Stomach (tissue), 4 donors: ENCODE measurements around the gene LHB.

Source experiments
- EP300 ChIP-seq: sonication (generic); formaldehyde crosslinking; IDR thresholded peaks from one replicate; pipeline ENCODE4 v1.6.1; 2017; ENCODE audit warnings: antibody characterized with exemption
- POLR2A ChIP-seq, 4 donors: fragments of 450-650 bp; IDR thresholded peaks; one replicate each; pipeline ENCODE4 v1.6.1; 2016; ENCODE audit warnings: antibody characterized with exemption in 4 of 4, control low read depth in 2 of 4, mild to moderate bottlenecking in 1 of 4, moderate library complexity in 1 of 4
- POLR2AphosphoS5 ChIP-seq, 3 donors: sonication (generic); formaldehyde crosslinking; IDR thresholded peaks; one replicate each; pipeline ENCODE4 v1.6.1; 2016; ENCODE audit warnings: antibody characterized with exemption in 3 of 3
- TF ChIP-seq, protein P1 (sequence below), 7 experiments: fragments of 450-650 bp in 4 of 7; fragments of 200-600 bp in 3 of 7; sonication (generic) in 3 of 7; IDR thresholded peaks; one replicate each; pipeline ENCODE4 v1.5.1; 2016 to 2019; ENCODE audit warnings: antibody characterized with exemption in 7 of 7, control low read depth in 2 of 7, mild to moderate bottlenecking in 1 of 7

GRCh38 chr19:48990400-48990799 lies 26.5 kb downstream of the LHB start:
- TF ChIP-seq POLR2A (IDR thresholded peaks at IDR 0.05), result no peak
- TF ChIP-seq, protein P1, sequence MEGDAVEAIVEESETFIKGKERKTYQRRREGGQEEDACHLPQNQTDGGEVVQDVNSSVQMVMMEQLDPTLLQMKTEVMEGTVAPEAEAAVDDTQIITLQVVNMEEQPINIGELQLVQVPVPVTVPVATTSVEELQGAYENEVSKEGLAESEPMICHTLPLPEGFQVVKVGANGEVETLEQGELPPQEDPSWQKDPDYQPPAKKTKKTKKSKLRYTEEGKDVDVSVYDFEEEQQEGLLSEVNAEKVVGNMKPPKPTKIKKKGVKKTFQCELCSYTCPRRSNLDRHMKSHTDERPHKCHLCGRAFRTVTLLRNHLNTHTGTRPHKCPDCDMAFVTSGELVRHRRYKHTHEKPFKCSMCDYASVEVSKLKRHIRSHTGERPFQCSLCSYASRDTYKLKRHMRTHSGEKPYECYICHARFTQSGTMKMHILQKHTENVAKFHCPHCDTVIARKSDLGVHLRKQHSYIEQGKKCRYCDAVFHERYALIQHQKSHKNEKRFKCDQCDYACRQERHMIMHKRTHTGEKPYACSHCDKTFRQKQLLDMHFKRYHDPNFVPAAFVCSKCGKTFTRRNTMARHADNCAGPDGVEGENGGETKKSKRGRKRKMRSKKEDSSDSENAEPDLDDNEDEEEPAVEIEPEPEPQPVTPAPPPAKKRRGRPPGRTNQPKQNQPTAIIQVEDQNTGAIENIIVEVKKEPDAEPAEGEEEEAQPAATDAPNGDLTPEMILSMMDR (IDR thresholded peaks at IDR 0.05), result no peak
- TF ChIP-seq POLR2AphosphoS5 (IDR thresholded peaks at IDR 0.05), result no peak
- TF ChIP-seq EP300, result no peak
